Measurements from ENCODE around the gene TBC1D1.
"Not testable (repeated sequence)": the region's sequence is repeated elsewhere in the genome, so short reads cannot be mapped to it uniquely, and the experiment has no call there.

The TBC1D1 gene

GRCh38 chr4:37891260-37892159 lies 626 bp downstream of the TBC1D1 start:
- no peak for DNase-seq (ENCODE audit: low spot score)

GRCh38 chr4:37892641-37893040 lies 1.8 kb downstream of the TBC1D1 start:
- DNase-seq (ENCODE audit: low spot score), result no peak

DNA sequence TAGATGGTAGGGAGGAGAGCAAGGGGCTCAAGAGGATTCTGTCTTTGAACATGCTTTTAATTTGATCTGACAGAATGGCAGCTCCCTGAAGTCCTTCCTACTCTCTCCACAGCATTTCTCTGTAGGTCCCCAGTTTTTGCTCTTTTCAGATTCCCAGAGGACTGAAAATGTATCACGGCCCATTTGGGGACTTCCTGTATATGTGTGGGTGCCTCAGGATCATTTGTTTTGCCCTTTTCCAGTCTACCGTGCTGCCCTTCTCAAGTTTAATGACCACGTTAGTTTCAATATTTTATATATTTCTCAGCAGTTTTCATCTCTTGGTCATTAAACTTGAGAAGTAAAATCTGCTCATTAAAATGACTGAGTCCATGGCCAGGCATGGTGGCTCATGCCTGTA lies 2.3 kb downstream of the TBC1D1 start:
- no peak for DNase-seq (ENCODE audit: low spot score)

DNA sequence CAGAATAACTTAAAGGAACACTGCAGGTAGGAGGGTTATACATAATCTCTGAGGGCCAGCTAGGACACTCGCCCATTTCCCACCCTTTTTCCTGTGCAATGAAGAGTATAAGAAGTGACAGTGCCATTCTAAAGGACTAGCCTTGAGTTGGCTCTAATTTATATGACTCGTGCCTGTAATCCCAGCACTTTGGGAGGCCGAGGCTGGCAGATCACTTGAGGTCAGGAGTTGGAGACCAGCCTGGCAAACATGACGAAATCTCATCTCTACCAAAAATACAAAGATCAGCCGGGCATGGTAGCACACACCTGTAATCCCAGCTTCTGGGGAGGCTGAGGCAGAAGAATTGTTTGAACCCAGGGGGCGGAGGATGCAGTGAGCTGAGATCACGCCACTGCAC lies 4.4 kb downstream of the TBC1D1 start:
- DNase-seq (ENCODE audit: low spot score), result no peak

- DNase-seq (ENCODE audit: low spot score), result no peak
Observed at GRCh38 chr4:37896206-37896860, 5.4 kb downstream of the TBC1D1 start.

DNA sequence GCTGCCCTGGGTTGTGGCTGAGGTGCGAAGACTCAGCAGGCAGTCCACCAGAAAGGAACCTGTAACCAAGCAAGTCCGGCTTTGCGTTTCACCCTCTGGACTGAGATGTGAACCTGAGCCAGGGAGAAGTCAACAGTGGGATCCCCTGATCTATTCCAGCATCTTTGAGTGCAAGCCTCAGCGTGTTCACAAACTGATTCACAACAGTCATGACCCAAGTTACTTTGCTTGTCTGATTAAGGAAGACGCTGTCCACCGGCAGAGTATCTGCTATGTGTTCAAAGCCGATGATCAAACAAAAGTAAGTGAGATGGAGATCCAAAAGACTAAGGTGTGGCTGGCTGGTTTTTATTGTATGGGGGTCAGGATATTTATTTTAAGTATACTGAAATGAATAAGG lies 11.3 kb downstream of the TBC1D1 start:
- no peak for DNase-seq (ENCODE audit: low spot score)

- DNase-seq (ENCODE audit: low spot score), result no peak
Observed at GRCh38 chr4:37902738-37903693, 12.1 kb downstream of the TBC1D1 start.

- no peak for DNase-seq (ENCODE audit: low spot score)
Observed at GRCh38 chr4:37903901-37904300, 13.0 kb downstream of the TBC1D1 start.

- no peak for DNase-seq (ENCODE audit: low spot score)
Observed at GRCh38 chr4:37904824-37905223, 13.9 kb downstream of the TBC1D1 start.

- no peak for DNase-seq (ENCODE audit: low spot score)
Observed at GRCh38 chr4:37905533-37906169, 14.8 kb downstream of the TBC1D1 start.

DNA sequence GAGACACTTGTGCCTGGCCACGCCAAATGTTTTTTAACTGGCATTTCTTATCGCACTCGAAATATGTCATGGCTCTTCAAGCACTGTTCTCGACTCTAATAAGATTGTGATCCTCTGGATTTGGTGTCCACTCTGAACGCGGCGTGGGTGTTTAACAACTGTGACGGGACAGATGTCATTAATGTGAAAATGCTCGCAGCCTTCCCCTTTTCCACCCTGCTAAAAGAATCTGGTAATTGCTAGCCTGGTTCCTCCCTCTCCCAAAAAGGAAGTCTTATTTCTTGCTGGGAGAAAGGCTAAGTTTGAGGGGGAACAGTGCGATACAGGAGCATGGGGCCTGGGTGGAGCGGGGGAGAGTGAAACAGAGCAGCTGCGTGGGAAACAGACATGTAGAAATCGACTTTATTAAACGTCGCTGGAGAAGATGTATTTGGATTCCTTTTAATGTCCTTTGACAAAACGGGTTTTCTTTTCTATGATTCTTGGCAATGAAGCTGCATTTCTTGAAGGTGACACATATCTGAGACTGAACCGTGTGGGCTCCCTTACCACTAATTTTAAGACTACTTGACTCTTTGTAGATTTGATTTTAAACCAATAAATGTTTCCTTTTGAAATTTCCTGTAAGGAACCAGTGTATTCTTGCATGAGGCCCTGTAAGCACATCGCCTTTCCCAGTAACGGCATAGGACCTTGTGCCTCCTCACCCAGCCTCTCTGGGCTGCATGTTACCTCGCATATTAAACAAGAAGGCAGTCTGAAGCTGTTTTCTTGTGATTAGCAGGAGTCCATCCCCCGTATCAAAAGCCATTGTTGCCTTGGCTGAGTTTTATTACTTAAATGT lies 17.8 kb downstream of the TBC1D1 start:
- DNase-seq (ENCODE audit: low spot score), result no peak

GRCh38 chr4:37909332-37910090 lies 18.6 kb downstream of the TBC1D1 start:
- DNase-seq (ENCODE audit: low spot score), result no peak

DNA sequence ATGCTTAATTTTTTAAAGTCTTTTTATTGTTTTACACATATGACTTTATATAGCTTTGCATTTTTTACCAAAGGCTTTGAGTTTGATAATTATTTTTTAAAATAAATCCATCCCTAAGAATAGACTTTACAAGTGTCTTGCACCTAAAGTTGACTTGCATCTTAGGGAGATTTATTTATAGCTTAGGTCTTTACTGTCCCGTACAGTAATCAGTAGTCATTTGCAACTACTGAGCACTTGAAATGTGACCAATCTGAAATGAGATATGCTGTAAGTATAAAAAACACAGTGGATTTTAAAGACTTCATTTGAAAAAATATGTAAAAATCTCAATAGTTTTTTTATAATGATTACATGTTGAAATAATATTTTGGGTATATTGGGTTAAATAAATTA lies 19.2 kb downstream of the TBC1D1 start:
- no peak for DNase-seq (ENCODE audit: low spot score)

- DNase-seq (ENCODE audit: low spot score), result no peak
Observed at GRCh38 chr4:37914539-37914938, 23.7 kb downstream of the TBC1D1 start.

- no peak for DNase-seq (ENCODE audit: low spot score)
Observed at GRCh38 chr4:37917388-37917787, 26.5 kb downstream of the TBC1D1 start.

GRCh38 chr4:37918653-37919052 lies 27.8 kb downstream of the TBC1D1 start:
- DNase-seq (ENCODE audit: low spot score), result no peak

DNA sequence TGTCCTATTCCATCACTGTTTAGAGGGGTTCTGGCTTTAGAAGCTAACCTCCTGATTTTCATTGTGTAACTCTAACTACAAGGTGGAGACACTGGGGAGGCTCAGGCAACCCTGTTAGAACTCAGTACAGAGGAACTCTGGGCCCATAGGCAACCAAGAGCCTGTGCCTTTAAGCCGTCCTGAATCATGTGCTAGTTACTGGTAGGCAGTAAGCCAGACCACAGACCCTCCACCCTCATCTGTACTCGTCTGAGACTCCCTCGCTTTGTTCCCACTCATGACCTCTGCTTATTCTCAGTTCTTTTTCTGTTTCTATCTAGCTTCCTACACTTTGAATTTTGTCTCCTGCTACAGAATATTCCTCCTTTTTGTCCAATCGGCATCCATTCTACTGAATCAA lies 31.4 kb downstream of the TBC1D1 start:
- no peak for DNase-seq (ENCODE audit: low spot score)

DNA sequence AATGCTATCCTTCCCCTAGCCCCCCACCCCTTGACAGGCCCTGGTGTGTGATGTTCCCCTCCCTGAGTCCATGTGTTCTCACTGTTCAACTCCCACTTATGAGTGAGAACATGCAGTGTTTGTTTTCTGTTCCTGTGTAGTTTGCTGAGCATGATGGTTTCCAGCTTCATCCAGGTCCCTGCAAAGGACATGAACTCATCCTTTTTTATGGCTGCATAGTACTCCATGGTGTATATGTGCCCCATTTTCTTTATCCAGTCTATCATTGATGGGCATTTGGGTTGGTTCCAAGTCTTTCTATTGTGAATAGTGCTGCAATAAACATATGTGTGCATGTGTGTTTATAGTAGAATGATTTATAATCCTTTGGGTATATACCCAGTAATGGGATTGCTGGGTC lies 32.2 kb downstream of the TBC1D1 start:
- not testable (repeated sequence) for DNase-seq (ENCODE audit: low spot score)

DNA sequence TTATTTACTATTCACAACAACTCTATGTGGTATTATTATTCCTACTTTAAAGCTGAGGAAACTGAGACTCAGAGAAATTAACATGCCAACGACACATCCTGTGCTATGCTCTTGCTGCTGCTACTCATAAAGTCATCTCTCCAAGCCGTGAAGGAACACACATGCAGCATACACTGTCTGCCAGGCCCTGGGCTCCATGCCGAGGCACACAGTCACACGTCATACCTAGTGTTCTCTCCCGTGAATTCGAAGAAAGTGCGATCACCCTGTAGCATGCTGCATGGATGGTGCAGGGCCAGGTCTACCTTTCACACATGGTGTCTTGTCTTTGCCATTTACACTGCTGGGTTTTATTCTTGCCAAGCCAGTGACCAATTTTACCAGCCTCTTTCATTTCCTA lies 34.1 kb downstream of the TBC1D1 start:
- no peak for DNase-seq (ENCODE audit: low spot score)

- DNase-seq (ENCODE audit: low spot score), result no peak
Observed at GRCh38 chr4:37927434-37927833, 36.5 kb downstream of the TBC1D1 start.
